MCF 10A (cell line): Measurements from ENCODE around the gene LARGE2. TPM values are rescaled to one million over a fixed set of nuclear protein-coding genes. Genes with fewer than 3 reads are reported as not detected.

Experiments
- BruUV-seq: library from RNA; stranded (reverse); fragments of 400-500 nt; replicated peaks from 2 replicates; lab custom pipeline; 2021; lab: Mats Ljungman, UMichigan
- CTCF ChIA-PET: fragments of 300-600 bp; sonication (Branson Sonifier 250); formaldehyde crosslinking; extraction: SDS; loops from one replicate; lab custom pipeline; 2021; ENCODE audit warnings: antibody characterized with exemption, inconsistent platforms; lab: Yijun Ruan, JAX
- POLR2A ChIA-PET: fragments of 300-600, 350-650 bp; sonication (Branson Sonifier 250); formaldehyde crosslinking; extraction: SDS; loops from one replicate; lab custom pipeline; 2020; ENCODE audit warnings: antibody characterized with exemption, inconsistent platforms; lab: Yijun Ruan, JAX
- DNase-seq: peaks from one replicate; pipeline ENCODE4 v3.0.0-alpha.2; 2018; ENCODE audit not compliant: unreplicated experiment
- H3K27ac Mint-ChIP-seq: one replicate; pipeline ENCODE4 v1.8.0; 2022; ENCODE audit warnings: mild to moderate bottlenecking, low read depth, mixed read lengths; ENCODE audit not compliant: unreplicated experiment
- H3K27me3 Mint-ChIP-seq: one replicate; pipeline ENCODE4 v1.8.0; 2022; ENCODE audit warnings: mixed read lengths; ENCODE audit not compliant: insufficient read depth, unreplicated experiment
- H3K36me3 Mint-ChIP-seq: one replicate; pipeline ENCODE4 v1.8.0; 2022; ENCODE audit warnings: mild to moderate bottlenecking, moderate library complexity, mixed read lengths; ENCODE audit not compliant: insufficient read depth, unreplicated experiment
- H3K4me1 Mint-ChIP-seq: one replicate; pipeline ENCODE4 v1.8.0; 2022; ENCODE audit warnings: mixed read lengths; ENCODE audit not compliant: insufficient read depth, unreplicated experiment
- H3K4me3 Mint-ChIP-seq: one replicate; pipeline ENCODE4 v1.8.0; 2022; ENCODE audit warnings: mild to moderate bottlenecking, moderate library complexity, mixed read lengths; ENCODE audit not compliant: unreplicated experiment
- H3K9me3 Mint-ChIP-seq: one replicate; pipeline ENCODE4 v1.8.0; 2022; ENCODE audit warnings: mixed read lengths; ENCODE audit not compliant: unreplicated experiment
- CTCF ChIP-seq: fragments of 200-600 bp; IDR thresholded peaks from one replicate; pipeline ENCODE4 v1.8.0; 2022; ENCODE audit warnings: antibody characterized with exemption, mild to moderate bottlenecking; ENCODE audit not compliant: unreplicated experiment
- intact Hi-C: fragments of 100-400 bp; cut with micrococcal nuclease; formaldehyde crosslinking; loops from 2 replicates; pipeline ENCODE4 v1.14.1; 2022
- total RNA-seq: library from RNA; stranded (reverse); gene quantifications from 2 replicates; pipeline ENCODE4 v1.2.3, GENCODE V29; 2022

LARGE2 gene
- total RNA-seq, 1 experiment from 2014 or later, result 0.91 TPM

- POLR2A ChIA-PET, result interaction anchor here (1.0 to 1.3 kb wide), 2 partner anchors 24 to 56 kb away, joined by 3 read pairs; no protein-coding TSS in a partner anchor
- intact Hi-C loops, result no loop called here
- H3K9me3 Mint-ChIP-seq, result no peaks in the 10 kb centered on the region
Measured at GRCh38 chr11:45884596-45885185, 37.8 kb upstream of the LARGE2 start.

GRCh38 chr11:45885274-45885920, 37.1 kb upstream of the LARGE2 start, which contains the start of gene MAPK8IP1:
Gene MAPK8IP1 (plus strand): TSS chr11:45885651. CDS start chr11:45885821, 170 bp downstream.
- POLR2A ChIA-PET, result interaction anchor here (1.3 kb wide), 1 partner anchor 25 kb away, joined by 3 read pairs; no protein-coding TSS in a partner anchor
- no TSS peak for BruUV-seq
- intact Hi-C loops, result no loop called here
- peak; percentile 39 for DNase-seq
- Mint-ChIP-seq H3K36me3 (no peaks in the 10 kb centered on the region), H3K27ac (no peak within 1 kb of the TSS), H3K27me3 (no peaks in the 10 kb centered on the region), H3K9me3 (no peaks in the 10 kb centered on the region), H3K4me1 (peaks cover 3% of the 10 kb centered on the region), H3K4me3 (peak within 1 kb of the TSS; percentile 38)
- TF ChIP-seq CTCF, result no peak
- CTCF ChIA-PET, result no interaction called here

More at GRCh38 chr11:45884596-45885185, 37.8 kb upstream of the LARGE2 start:
- Mint-ChIP-seq H3K27me3 (no peaks in the 10 kb centered on the region), H3K27ac (no peak overlapping the region), H3K4me3 (peak overlapping the region; percentile 38), H3K4me1 (peaks cover 10% of the 10 kb centered on the region), H3K36me3 (no peaks in the 10 kb centered on the region)
- TF ChIP-seq CTCF, result no peak
- no TSS peak for BruUV-seq
- CTCF ChIA-PET, result interaction anchor here (2.1 kb wide), 1 partner anchor 12 kb away, joined by 9 read pairs; no protein-coding TSS in a partner anchor
- no peak for DNase-seq

GRCh38 chr11:45885921-45886721, 36.3 kb upstream of the LARGE2 start:
- Mint-ChIP-seq H3K4me1 (no peaks in the 10 kb centered on the region), H3K27me3 (peaks cover 5% of the 10 kb centered on the region), H3K9me3 (no peaks in the 10 kb centered on the region), H3K4me3 (peak overlapping the region; percentile 38), H3K36me3 (no peaks in the 10 kb centered on the region), H3K27ac (no peak overlapping the region)
- intact Hi-C loops, result no loop called here
- CTCF ChIA-PET, result interaction anchor here (0.6 kb wide), 1 partner anchor 79 kb away, joined by 3 read pairs; no protein-coding TSS in a partner anchor
- POLR2A ChIA-PET, result no interaction called here
- no TSS peak for BruUV-seq
- TF ChIP-seq CTCF, result no peak
- no peak for DNase-seq
